Kidney (tissue), 14 donors: Measurements from ENCODE around the gene MRPS7. TPM values are rescaled to one million over a fixed set of nuclear protein-coding genes. Genes with fewer than 3 reads are reported as not detected.
"Not testable (repeated sequence)": the region's sequence is repeated elsewhere in the genome, so short reads cannot be mapped to it uniquely, and the experiment has no call there.

ENCODE experiments used
- DNase-seq, 5 donors: peaks; one replicate each; pipeline ENCODE4 v3.0.0-alpha.2; 2013 to 2020
- FAIRE-seq: peaks from 2 replicates; lab custom pipeline; 2012; peaks lifted over from hg19 to GRCh38; lab: Jason Lieb, UNC
- H3K27ac ChIP-seq, 2 donors: one replicate each; pipeline ENCODE4 v1.7.0; 2013; ENCODE audit warnings: low read depth in 2 of 2, low read length in 2 of 2, inconsistent platforms in 1 of 2
- H3K27me3 ChIP-seq: one replicate; pipeline ENCODE4 v1.7.1; 2013; ENCODE audit warnings: low read length, inconsistent platforms; ENCODE audit not compliant: control insufficient read depth, insufficient read depth
- H3K36me3 ChIP-seq, 3 donors: one replicate each; pipeline versions ENCODE4 v1.7.0 to v1.7.1; 2013; ENCODE audit warnings: low read length in 3 of 3, control low read depth in 1 of 3, inconsistent platforms in 1 of 3; ENCODE audit not compliant: insufficient read depth in 3 of 3, control insufficient read depth in 2 of 3
- H3K4me1 ChIP-seq, 3 donors: one replicate each; pipeline versions ENCODE4 v1.7.0 to v1.7.1; 2013; ENCODE audit warnings: low read length in 3 of 3, inconsistent platforms in 1 of 3, low read depth in 1 of 3; ENCODE audit not compliant: control insufficient read depth in 2 of 3, insufficient read depth in 2 of 3
- H3K4me3 ChIP-seq, 3 donors: one replicate each; pipeline versions ENCODE4 v1.7.0 to v1.8.1; 2013; ENCODE audit warnings: low read length in 3 of 3, control low read depth in 1 of 3, inconsistent platforms in 1 of 3
- H3K9ac ChIP-seq, 3 donors: one replicate each; pipeline versions ENCODE4 v1.7.0 to v1.7.1; 2013; ENCODE audit warnings: low read length in 3 of 3, control low read depth in 1 of 3, inconsistent platforms in 1 of 3
- H3K9me3 ChIP-seq, 3 donors: one replicate each; pipeline versions ENCODE4 v1.7.0 to v1.7.1; 2013; ENCODE audit warnings: low read length in 3 of 3, control low read depth in 1 of 3, inconsistent platforms in 1 of 3; ENCODE audit not compliant: control insufficient read depth in 2 of 3, insufficient read depth in 1 of 3
- CTCF ChIP-seq: IDR thresholded peaks from 3 replicates; pipeline ENCODE4 v1.5.1; 2012; ENCODE audit warnings: mild to moderate bottlenecking, moderate library complexity, borderline replicate concordance; ENCODE audit not compliant: insufficient read depth; ENCODE audit errors: extremely low read depth
- intact Hi-C: fragments of 100-400 bp; cut with DNase I; formaldehyde crosslinking; loops from one replicate; pipeline ENCODE4 v1.11.1; 2022
- polyA plus RNA-seq: library from polyadenylated mRNA; stranded (reverse); fragments of 350-450 nt; fragmentation: Illumina TruSeq; extraction: RNeasy Lipid Tissue Mini Kit (QIAGEN cat#74804); gene quantifications from one replicate; pipeline ENCODE4 v1.2.3, GENCODE V29; 2014; ENCODE audit warnings: low read depth, low replicate concordance; ENCODE audit not compliant: insufficient read depth
- total RNA-seq: library from RNA; stranded (reverse); fragmentation: NEBNext Ultra II Directional; extraction: Animal tissue kit (Norgen Biotek cat#: 25700); gene quantifications from one replicate; pipeline ENCODE4 v1.2.1, GENCODE V29; 2021
- donor health status: control.
- donor health status: control.
- donor health status: control.
- donor health status: control.
- donor health status: control.
- donor health status: DM: yes; HTN: yes; CAD: no.
- donor health status: Normal renal cell carcinoma (clear cell type).

Gene MRPS7
- total and polyA plus RNA-seq, 2 donors from 2014 or later: 46.4 to 134 TPM

DNA sequence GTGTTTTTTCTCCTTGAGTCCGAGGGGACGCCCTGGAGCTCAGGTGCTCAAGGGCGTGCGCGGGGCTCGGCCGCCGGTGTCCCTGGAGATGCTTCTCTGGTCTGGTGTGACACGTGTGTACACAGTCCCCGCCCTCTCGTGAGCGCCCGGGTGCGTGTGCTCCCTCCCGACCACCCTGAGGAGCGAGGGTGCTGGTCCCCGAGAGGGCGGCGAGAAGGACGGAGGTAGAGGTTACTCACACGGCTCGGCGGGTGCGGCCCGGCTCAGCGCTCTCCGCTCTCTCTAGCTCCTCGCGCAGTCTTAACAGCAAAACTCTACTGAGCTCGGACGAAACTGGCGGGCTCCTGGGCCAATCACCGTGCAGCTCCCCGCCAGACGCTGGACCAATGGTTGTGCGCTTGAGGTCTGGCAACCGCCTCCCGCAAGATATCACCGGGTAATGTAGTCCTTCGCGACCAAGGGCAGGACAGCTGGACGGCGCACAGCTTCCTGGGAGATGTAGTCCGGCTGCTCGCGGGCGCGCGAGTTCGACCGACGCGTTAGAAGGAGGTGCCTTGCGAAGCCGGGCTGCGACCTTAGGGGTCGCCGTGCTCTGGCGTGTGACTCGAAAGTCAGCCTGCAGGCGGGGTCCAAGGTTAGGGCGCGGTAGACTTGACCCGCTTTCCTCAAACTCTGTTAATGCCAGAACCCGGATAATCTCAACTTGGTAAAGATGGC, 27.6 kb downstream of the MRPS7 start, which contains the start of gene SLC25A19:
Gene SLC25A19, minus strand, starts transcription at position 319 of the 717 bp plus-strand sequence. CDS start 2,669 bp downstream, outside the sequence.
- Histone ChIP-seq H3K4me3 (peak within 1 kb of the TSS; percentile 71 to 90 (median 87)), H3K27ac (peak within 1 kb of the TSS; percentile 92 to 93), H3K4me1 (peaks cover 0 to 3% (median 0%) of the 10 kb centered on the region in 3 donors), H3K9ac (peak within 1 kb of the TSS; percentile 77 to 84 (median 81)), H3K36me3 (peaks cover 0 to 4% (median 3%) of the 10 kb centered on the region in 3 donors), H3K27me3 (no peaks in the 10 kb centered on the region), H3K9me3 (no peaks in the 10 kb centered on the region)
- TF ChIP-seq CTCF: no peak
- peak; percentile 69 for FAIRE-seq
- intact Hi-C loops: no loop called here
- DNase-seq: peak; percentile 98 to 99 (median 99)

GRCh38 chr17:75289832-75290337, 28.2 kb downstream of the MRPS7 start:
- H3K36me3 ChIP-seq: peaks cover 0 to 4% (median 3%) of the 10 kb centered on the region in 3 donors
- TF ChIP-seq CTCF: peak; percentile 37
- no peaks in the 10 kb centered on the region for H3K27me3 ChIP-seq
- peak overlapping the region; percentile 77 to 84 (median 81) for H3K9ac ChIP-seq
- H3K9me3 ChIP-seq: no peaks in the 10 kb centered on the region
- H3K4me1 ChIP-seq: peaks cover 0 to 3% (median 0%) of the 10 kb centered on the region in 3 donors
- peak overlapping the region; percentile 71 to 90 (median 87) for H3K4me3 ChIP-seq
- intact Hi-C loops: no loop called here
- peak in 3 of 5 donors; percentile 38 to 72 (median 57) for DNase-seq
- peak overlapping the region; percentile 92 to 93 for H3K27ac ChIP-seq
- FAIRE-seq: no peak

GRCh38 chr17:75292810-75293448, 31.2 kb downstream of the MRPS7 start:
- H3K36me3 ChIP-seq, intact Hi-C loops, H3K4me1 ChIP-seq, H3K4me3 ChIP-seq, H3K27me3 ChIP-seq, FAIRE-seq, H3K27ac ChIP-seq, DNase-seq, H3K9ac ChIP-seq, H3K9me3 ChIP-seq: not testable (repeated sequence)
